CD8-positive, alpha-beta memory T cell (primary cell): ENCODE results near the gene TPRX1. TPM values are rescaled to one million over a fixed set of nuclear protein-coding genes. Genes with fewer than 3 reads are reported as not detected.
"Not testable (repeated sequence)": the region's sequence is repeated elsewhere in the genome, so short reads cannot be mapped to it uniquely, and the experiment has no call there.

Experiments used
- CTCF ChIA-PET: fragments of 350-600 bp; sonication (Branson Sonifier 250); formaldehyde crosslinking; loops from one replicate; lab custom pipeline; 2021; ENCODE audit warnings: antibody characterized with exemption; lab: Charles Lee
- POLR2A ChIA-PET: fragments of 350-600 bp; sonication (Branson Sonifier 250); formaldehyde crosslinking; loops from one replicate; lab custom pipeline; 2021; ENCODE audit warnings: antibody characterized with exemption; lab: Charles Lee
- DNase-seq, 5 donors: peaks; one replicate each; pipeline versions ENCODE4 v3.0.0 to v3.0.0-alpha.2; 2020 to 2022; ENCODE audit warnings: mixed read lengths in 1 of 5
- H3K27ac ChIP-seq: one replicate; pipeline ENCODE4 v1.7.0; 2013; ENCODE audit warnings: low read depth, mild to moderate bottlenecking, low read length, moderate library complexity
- H3K27me3 ChIP-seq: 2 replicates; pipeline ENCODE4 v1.7.0; 2013; ENCODE audit warnings: low read length, mild to moderate bottlenecking; ENCODE audit not compliant: insufficient read depth, poor library complexity, severe bottlenecking
- H3K36me3 ChIP-seq: 2 replicates; pipeline ENCODE4 v1.7.0; 2013; ENCODE audit warnings: mild to moderate bottlenecking, low read length, moderate library complexity; ENCODE audit not compliant: insufficient read depth
- H3K4me1 ChIP-seq: 2 replicates; pipeline ENCODE4 v1.7.0; 2013; ENCODE audit warnings: mild to moderate bottlenecking, low read length, moderate library complexity; ENCODE audit not compliant: insufficient read depth
- H3K4me3 ChIP-seq: 2 replicates; pipeline ENCODE4 v1.7.0; 2013; ENCODE audit warnings: mild to moderate bottlenecking, low read length
- H3K9me3 ChIP-seq: 2 replicates; pipeline ENCODE4 v1.7.0; 2013; ENCODE audit warnings: mild to moderate bottlenecking, low read length
- H3K27ac Mint-ChIP-seq, 8 donors: one replicate each; pipeline ENCODE4 v1.8.0; 2020 to 2021; ENCODE audit warnings: mixed read lengths in 8 of 8, mild to moderate bottlenecking in 6 of 8, inconsistent platforms in 3 of 8, moderate library complexity in 3 of 8
- H3K27me3 Mint-ChIP-seq, 2 donors: one replicate each; pipeline ENCODE4 v1.8.0; 2020 to 2021; ENCODE audit warnings: mixed read lengths in 2 of 2, mild to moderate bottlenecking in 1 of 2, moderate library complexity in 1 of 2
- H3K36me3 Mint-ChIP-seq, 3 donors: one replicate each; pipeline ENCODE4 v1.8.0; 2020 to 2021; ENCODE audit warnings: mixed read lengths in 3 of 3, inconsistent platforms in 1 of 3, mild to moderate bottlenecking in 1 of 3
- H3K4me1 Mint-ChIP-seq, 3 donors: one replicate each; pipeline ENCODE4 v1.8.0; 2020 to 2021; ENCODE audit warnings: mixed read lengths in 3 of 3, inconsistent platforms in 1 of 3, mild to moderate bottlenecking in 1 of 3
- H3K4me3 Mint-ChIP-seq, 7 donors: one replicate each; pipeline ENCODE4 v1.8.0; 2020 to 2021; ENCODE audit warnings: mixed read lengths in 7 of 7, mild to moderate bottlenecking in 6 of 7, moderate library complexity in 4 of 7, inconsistent platforms in 2 of 7
- H3K9me3 Mint-ChIP-seq, 5 donors: one replicate each; pipeline ENCODE4 v1.8.0; 2020 to 2022; ENCODE audit warnings: mixed read lengths in 5 of 5, mild to moderate bottlenecking in 3 of 5, moderate library complexity in 2 of 5, inconsistent platforms in 1 of 5
- polyA plus RNA-seq: library from polyadenylated mRNA; unstranded; fragments of 300-500 nt; fragmentation: Illumina TruSeq; gene quantifications from one replicate; pipeline ENCODE4 v1.2.3, GENCODE V29; 2021
- total RNA-seq, 2 experiments: library from RNA; stranded (reverse); gene quantifications; one replicate each; pipeline ENCODE4 v1.2.3, GENCODE V29; 2021

The TPRX1 gene
- total and polyA plus RNA-seq, 3 experiments from 2014 or later = not detected

DNA sequence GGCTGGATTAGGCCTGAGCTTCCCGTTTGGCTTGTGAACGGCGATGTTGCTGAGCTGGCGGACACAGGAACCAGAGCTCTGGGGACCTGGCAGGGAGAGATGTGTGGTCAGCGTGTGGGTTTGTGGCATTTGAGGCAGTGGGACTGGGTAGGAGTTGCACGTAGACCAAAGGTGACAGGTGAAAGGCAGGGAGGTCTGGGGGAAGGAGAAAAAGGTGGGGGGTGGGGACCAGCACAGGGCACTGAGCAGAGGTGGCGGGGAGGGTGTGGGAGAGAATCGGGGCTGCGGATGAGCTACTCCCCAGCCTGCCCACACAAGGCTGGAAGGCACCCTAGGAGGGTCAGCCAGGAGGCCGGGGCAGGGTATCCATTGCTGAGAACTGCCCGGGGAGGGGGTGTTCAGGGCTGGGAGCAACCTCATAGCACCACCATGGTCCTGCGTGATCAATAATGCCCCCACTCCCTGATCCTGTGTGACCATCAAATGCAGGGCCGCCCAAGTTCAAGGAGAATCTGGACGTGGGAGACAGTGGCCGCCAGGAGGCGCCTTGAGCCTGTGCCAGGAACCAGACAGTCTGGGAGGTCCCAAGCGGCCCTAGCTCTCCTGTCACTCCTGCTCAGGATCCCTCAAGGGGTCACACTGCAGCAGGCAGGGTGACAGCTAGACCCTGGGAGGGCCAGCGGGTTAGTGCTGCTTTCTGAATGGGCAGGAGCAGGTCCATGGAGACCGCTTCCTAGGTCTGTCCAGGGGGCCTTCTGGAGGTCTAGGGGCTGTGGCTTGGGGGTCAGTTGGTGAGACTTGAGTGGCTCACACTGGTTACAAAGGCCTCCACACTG, 38.6 kb downstream of the TPRX1 start:
- Mint-ChIP-seq H3K36me3 (no peaks in the 10 kb centered on the region), H3K27ac (no peak overlapping the region), H3K9me3 (no peaks in the 10 kb centered on the region), H3K4me1 (peaks cover 3 to 6% (median 4%) of the 10 kb centered on the region in 3 donors), H3K4me3 (no peak overlapping the region), H3K27me3 (peaks cover 0 to 1% of the 10 kb centered on the region in 2 donors)
- DNase-seq = peak in 3 of 5 donors; percentile 21 to 59 (median 28)
- ChIA-PET CTCF (interaction anchor here (1.2 to 1.3 kb wide), 3 partner anchors 11 to 99 kb away, joined by 3 to 5 read pairs (median 3); no protein-coding TSS in a partner anchor), POLR2A (no interaction called here)
- H3K27me3 ChIP-seq = no peaks in the 10 kb centered on the region
- H3K9me3 ChIP-seq = no peaks in the 10 kb centered on the region
- H3K36me3 ChIP-seq = no peaks in the 10 kb centered on the region
- H3K4me1 ChIP-seq = no peaks in the 10 kb centered on the region
- no peak overlapping the region for H3K4me3 ChIP-seq
- H3K27ac ChIP-seq = no peak overlapping the region

DNA sequence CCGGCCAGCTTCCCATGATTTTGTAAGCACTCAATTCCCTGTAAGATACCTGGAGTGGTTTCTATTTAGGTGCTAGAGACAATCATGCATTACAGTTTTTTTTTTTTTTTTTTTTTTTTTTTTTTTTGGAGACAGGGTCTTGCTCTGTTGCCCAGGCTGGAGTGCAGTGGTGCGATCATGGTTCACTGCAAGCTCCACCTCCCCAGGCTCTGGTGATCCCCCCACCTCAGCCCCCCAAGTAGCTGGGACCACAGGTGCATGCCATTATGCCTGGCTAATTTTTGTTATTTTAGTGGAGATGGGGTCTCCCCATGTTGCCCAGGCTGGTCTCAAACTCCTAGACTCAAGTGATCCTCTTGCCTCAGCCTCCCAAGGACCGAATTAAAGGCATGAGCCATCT, 39.6 kb downstream of the TPRX1 start:
- H3K27ac Mint-ChIP-seq, H3K27ac ChIP-seq, H3K36me3 ChIP-seq, POLR2A ChIA-PET, H3K9me3 Mint-ChIP-seq, H3K27me3 Mint-ChIP-seq, H3K4me3 ChIP-seq, DNase-seq, H3K9me3 ChIP-seq, H3K4me1 ChIP-seq, H3K4me1 Mint-ChIP-seq, H3K27me3 ChIP-seq, H3K4me3 Mint-ChIP-seq, H3K36me3 Mint-ChIP-seq: not testable (repeated sequence)
- CTCF ChIA-PET = interaction anchor here (1.3 kb wide), 1 partner anchor 88 kb away, joined by 3 read pairs; no protein-coding TSS in a partner anchor

DNA sequence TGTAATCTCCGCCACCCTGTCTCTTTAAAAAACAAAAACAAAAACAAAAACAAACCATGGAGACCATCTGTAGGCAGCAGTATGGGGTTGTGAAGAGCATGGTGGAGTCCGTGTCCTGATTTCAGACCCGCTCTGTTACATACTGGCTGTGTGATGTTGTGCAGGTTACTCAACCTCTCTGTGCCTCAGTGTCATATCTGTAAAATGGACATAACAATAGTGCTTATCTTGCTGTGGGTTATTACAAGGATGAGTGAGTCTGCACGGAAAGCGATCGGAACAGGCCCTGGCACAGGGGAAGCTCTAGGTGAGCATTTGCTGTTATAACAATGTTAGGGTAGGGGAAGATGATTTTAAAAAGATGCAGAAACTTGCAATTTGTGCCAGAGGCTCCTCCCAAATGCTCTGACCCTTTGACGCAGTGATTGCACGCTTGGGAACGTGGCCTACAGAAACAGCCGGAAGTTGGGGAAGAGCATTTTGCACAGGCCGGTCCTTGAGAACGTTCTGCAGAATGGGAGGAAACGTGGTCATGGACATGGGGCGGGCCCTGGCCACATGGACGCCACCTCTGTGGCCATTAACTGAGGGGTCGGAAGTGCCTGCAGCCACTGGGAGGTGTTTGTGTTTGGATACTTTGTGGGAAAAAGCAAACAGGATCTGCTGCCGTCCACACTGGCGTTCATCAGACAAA, 41.6 kb downstream of the TPRX1 start:
- no peaks in the 10 kb centered on the region for H3K9me3 ChIP-seq
- no peak overlapping the region for H3K4me3 ChIP-seq
- H3K36me3 Mint-ChIP-seq = peaks cover 9 to 18% (median 10%) of the 10 kb centered on the region in 3 donors
- H3K9me3 Mint-ChIP-seq = peaks cover 0 to 3% (median 0%) of the 10 kb centered on the region in 5 donors
- ChIA-PET POLR2A (interaction anchor here (0.6 kb wide), 1 partner anchor 377 kb away, joined by 5 read pairs; no protein-coding TSS in a partner anchor), CTCF (no interaction called here)
- no peak overlapping the region for H3K27ac Mint-ChIP-seq
- no peaks in the 10 kb centered on the region for H3K27me3 Mint-ChIP-seq
- no peaks in the 10 kb centered on the region for H3K27me3 ChIP-seq
- H3K27ac ChIP-seq = no peak overlapping the region
- H3K36me3 ChIP-seq = peaks cover 3% of the 10 kb centered on the region
- DNase-seq = no peak
- no peaks in the 10 kb centered on the region for H3K4me1 Mint-ChIP-seq
- no peaks in the 10 kb centered on the region for H3K4me1 ChIP-seq
- H3K4me3 Mint-ChIP-seq = no peak overlapping the region

DNA sequence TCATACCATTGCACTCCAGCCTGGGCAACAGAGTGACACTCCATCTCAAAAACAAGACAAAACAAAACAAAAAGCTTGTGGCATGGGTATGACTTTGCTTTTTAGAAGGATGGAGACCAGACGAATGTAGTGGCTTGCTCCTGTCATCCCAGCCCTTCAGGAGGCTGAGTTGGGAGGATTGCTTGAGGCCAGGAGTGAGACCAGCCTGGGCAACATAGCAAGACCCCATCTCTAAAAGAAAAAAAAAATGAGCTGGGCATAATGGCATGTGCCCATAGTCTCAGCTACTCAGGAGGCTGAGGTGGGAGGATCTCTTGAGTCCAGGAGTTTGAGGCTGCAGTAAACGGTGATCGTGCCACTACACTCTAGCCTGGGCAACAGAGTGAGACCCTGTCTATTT, 42.2 kb downstream of the TPRX1 start:
- no peak overlapping the region for H3K4me3 ChIP-seq
- no peaks in the 10 kb centered on the region for H3K27me3 Mint-ChIP-seq
- H3K27ac Mint-ChIP-seq = no peak overlapping the region
- no peak overlapping the region for H3K27ac ChIP-seq
- POLR2A ChIA-PET = no interaction called here
- peaks cover 9 to 24% (median 13%) of the 10 kb centered on the region in 3 donors for H3K36me3 Mint-ChIP-seq
- H3K4me1 Mint-ChIP-seq = no peaks in the 10 kb centered on the region
- no peaks in the 10 kb centered on the region for H3K4me1 ChIP-seq
- CTCF ChIA-PET = no interaction called here
- H3K27me3 ChIP-seq = no peaks in the 10 kb centered on the region
- DNase-seq = no peak
- no peaks in the 10 kb centered on the region for H3K9me3 ChIP-seq
- peaks cover 0 to 3% (median 0%) of the 10 kb centered on the region in 5 donors for H3K9me3 Mint-ChIP-seq
- H3K4me3 Mint-ChIP-seq = no peak overlapping the region
- H3K36me3 ChIP-seq = peaks cover 9% of the 10 kb centered on the region

DNA sequence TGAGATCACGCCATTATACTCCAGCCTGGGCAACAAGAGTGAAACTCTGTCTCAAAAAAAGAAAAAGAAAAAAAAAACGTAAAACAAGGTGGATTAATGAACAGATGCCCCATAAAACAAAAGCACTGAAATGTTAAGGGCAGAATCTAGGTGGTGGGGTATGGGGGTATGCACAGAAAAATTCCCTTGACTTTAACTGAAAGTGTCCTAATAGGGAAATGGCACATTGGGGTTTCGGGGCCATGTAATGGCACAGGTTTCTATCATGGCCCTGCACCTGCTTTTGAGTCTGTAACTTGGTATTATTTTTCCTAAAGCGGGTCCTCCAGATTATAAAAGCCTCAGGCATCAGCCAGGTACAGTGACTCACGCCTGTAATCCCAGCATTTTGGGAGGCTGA, 42.8 kb downstream of the TPRX1 start:
- no peak overlapping the region for H3K27ac ChIP-seq
- Mint-ChIP-seq H3K9me3 (peaks cover 0 to 3% (median 0%) of the 10 kb centered on the region in 5 donors), H3K36me3 (peaks cover 9 to 30% (median 16%) of the 10 kb centered on the region in 3 donors), H3K4me3 (no peak overlapping the region), H3K4me1 (no peaks in the 10 kb centered on the region), H3K27ac (peak overlapping the region in 2 of 8 donors; percentile 22 to 26), H3K27me3 (no peaks in the 10 kb centered on the region)
- CTCF ChIA-PET = no interaction called here
- H3K4me1 ChIP-seq = no peaks in the 10 kb centered on the region
- no peaks in the 10 kb centered on the region for H3K27me3 ChIP-seq
- H3K36me3 ChIP-seq = peaks cover 14% of the 10 kb centered on the region
- POLR2A ChIA-PET = no interaction called here
- H3K4me3 ChIP-seq = no peak overlapping the region
- H3K9me3 ChIP-seq = no peaks in the 10 kb centered on the region
- no peak for DNase-seq

DNA sequence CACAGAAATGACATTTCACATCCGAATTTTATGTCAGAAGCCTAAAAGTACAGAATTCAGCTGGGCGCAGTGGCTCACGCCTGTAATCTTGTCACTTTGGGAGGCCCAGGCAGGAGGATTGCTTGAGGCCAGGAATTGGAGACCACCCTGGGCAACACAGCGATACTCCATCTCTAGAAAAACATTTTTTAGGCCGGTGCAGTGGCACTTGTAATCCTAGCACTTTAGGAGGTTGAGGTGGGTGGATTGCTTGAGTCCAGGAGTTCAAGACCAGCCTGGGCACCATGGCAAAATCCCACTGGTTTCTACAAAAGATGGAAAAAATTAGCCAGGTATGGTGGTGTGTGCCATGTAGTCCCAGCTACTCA, 43.7 kb downstream of the TPRX1 start:
- POLR2A ChIA-PET = no interaction called here
- H3K27me3 Mint-ChIP-seq = no peaks in the 10 kb centered on the region
- CTCF ChIA-PET = no interaction called here

DNA sequence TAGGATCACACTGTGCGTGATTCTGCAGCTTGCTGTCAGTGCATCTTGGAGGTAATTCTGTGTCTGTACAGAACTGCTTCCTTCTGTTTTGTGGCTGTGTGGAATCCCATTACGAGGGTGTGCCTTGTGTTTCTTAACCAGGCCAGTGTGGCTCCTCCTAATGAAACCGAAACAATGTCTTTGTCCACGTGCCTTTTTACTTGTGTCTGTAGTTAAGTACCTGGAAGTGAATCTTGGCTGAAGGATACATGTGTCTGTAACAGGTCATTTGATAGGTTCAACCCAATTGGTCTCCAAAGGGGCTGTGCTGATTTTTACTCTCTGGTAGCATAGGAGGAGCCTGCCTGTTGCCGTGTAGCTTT, 45.9 kb downstream of the TPRX1 start:
- Histone ChIP-seq H3K4me3 (no peak overlapping the region), H3K27ac (no peak overlapping the region), H3K36me3 (peaks cover 33% of the 10 kb centered on the region), H3K4me1 (no peaks in the 10 kb centered on the region), H3K27me3 (no peaks in the 10 kb centered on the region), H3K9me3 (no peaks in the 10 kb centered on the region)
- H3K36me3 Mint-ChIP-seq = peaks cover 9 to 50% (median 19%) of the 10 kb centered on the region in 3 donors
- peaks cover 0 to 5% (median 0%) of the 10 kb centered on the region in 3 donors for H3K4me1 Mint-ChIP-seq
- peak overlapping the region in 1 of 8 donors; percentile 12 for H3K27ac Mint-ChIP-seq
- peak overlapping the region in 1 of 7 donors; percentile 40 for H3K4me3 Mint-ChIP-seq
- H3K27me3 Mint-ChIP-seq = no peaks in the 10 kb centered on the region
- POLR2A ChIA-PET = interaction anchor here (0.7 kb wide), 2 partner anchors 184 to 240 kb away, joined by 3 read pairs; no protein-coding TSS in a partner anchor
- CTCF ChIA-PET = interaction anchor here (1.4 kb wide), 1 partner anchor 31 kb away, joined by 3 read pairs; no protein-coding TSS in a partner anchor
- H3K9me3 Mint-ChIP-seq = peaks cover 0 to 3% (median 0%) of the 10 kb centered on the region in 5 donors
- no peak for DNase-seq

More for the DNA sequence above, 43.7 kb downstream of the TPRX1 start:
- H3K4me3 ChIP-seq = no peak overlapping the region
- H3K27ac Mint-ChIP-seq = peak overlapping the region in 2 of 8 donors; percentile 36 to 42
- peaks cover 23% of the 10 kb centered on the region for H3K36me3 ChIP-seq
- no peaks in the 10 kb centered on the region for H3K4me1 ChIP-seq
- no peak for DNase-seq
- no peak overlapping the region for H3K4me3 Mint-ChIP-seq
- H3K9me3 Mint-ChIP-seq = peaks cover 0 to 3% (median 0%) of the 10 kb centered on the region in 5 donors
- H3K27me3 ChIP-seq = no peaks in the 10 kb centered on the region
- no peaks in the 10 kb centered on the region for H3K9me3 ChIP-seq
- peaks cover 9 to 37% (median 16%) of the 10 kb centered on the region in 3 donors for H3K36me3 Mint-ChIP-seq
- no peak overlapping the region for H3K27ac ChIP-seq
- H3K4me1 Mint-ChIP-seq = no peaks in the 10 kb centered on the region
